Stimulated activated CD8-positive, alpha-beta memory T cell treated with anti-CD3 and anti-CD28 coated beads, Interleukin-7, amount 100 ng/mL, for 4 hours (primary cell): Measurements from ENCODE around the gene RESP18.
"Not testable (repeated sequence)": the region's sequence is repeated elsewhere in the genome, so short reads cannot be mapped to it uniquely, and the experiment has no call there.

Experiments used
- DNase-seq, 2 donors: peaks; one replicate each; pipeline ENCODE4 v3.0.0-alpha.2; 2020; ENCODE audit warnings: low read depth in 2 of 2

RESP18 gene

GRCh38 chr2:219325657-219326315 lies 6.8 kb downstream of the RESP18 start:
- no peak for DNase-seq

- no peak for DNase-seq
Measured at GRCh38 chr2:219325136-219325535, 7.4 kb downstream of the RESP18 start.

GRCh38 chr2:219323434-219323833 lies 9.1 kb downstream of the RESP18 start:
- DNase-seq = no peak

GRCh38 chr2:219314804-219315468 lies 17.6 kb downstream of the RESP18 start:
- no peak for DNase-seq

GRCh38 chr2:219312683-219313263 lies 19.8 kb downstream of the RESP18 start:
- not testable (repeated sequence) for DNase-seq

- no peak for DNase-seq
Measured at GRCh38 chr2:219309278-219309677, 23.3 kb downstream of the RESP18 start, which contains the start of gene PTPRN. Gene PTPRN, minus strand, starts transcription at chr2:219309401. Its CDS starts 69 bp downstream, at chr2:219309332.

- DNase-seq = peak in 1 of 2 donors; percentile 29
Measured at GRCh38 chr2:219308142-219309101, 24.1 kb downstream of the RESP18 start.

GRCh38 chr2:219306047-219306446 lies 26.5 kb downstream of the RESP18 start:
- DNase-seq = no peak

GRCh38 chr2:219304223-219304622 lies 28.3 kb downstream of the RESP18 start:
- DNase-seq = no peak

GRCh38 chr2:219302412-219302968 lies 30.1 kb downstream of the RESP18 start:
- no peak for DNase-seq

GRCh38 chr2:219300022-219300421 lies 32.5 kb downstream of the RESP18 start:
- DNase-seq = no peak

- no peak for DNase-seq
Measured at GRCh38 chr2:219299372-219299760, 33.2 kb downstream of the RESP18 start.

- peak; percentile 73 to 80 for DNase-seq
Measured at GRCh38 chr2:219298759-219299371, 33.7 kb downstream of the RESP18 start.

- no peak for DNase-seq
Measured at GRCh38 chr2:219297766-219298456, 34.6 kb downstream of the RESP18 start.

GRCh38 chr2:219296631-219297391 lies 35.7 kb downstream of the RESP18 start:
- no peak for DNase-seq

- no peak for DNase-seq
Measured at GRCh38 chr2:219296142-219296541, 36.4 kb downstream of the RESP18 start.

GRCh38 chr2:219294356-219295351 lies 37.9 kb downstream of the RESP18 start:
- DNase-seq = peak; percentile 74 to 82

- DNase-seq = no peak
Measured at GRCh38 chr2:219293736-219294231, 38.8 kb downstream of the RESP18 start.
